HCT116 (cell line): Measurements from ENCODE around the gene SRGN. TPM values are rescaled to one million over a fixed set of nuclear protein-coding genes. Genes with fewer than 3 reads are reported as not detected.
"Not testable (repeated sequence)": the region's sequence is repeated elsewhere in the genome, so short reads cannot be mapped to it uniquely, and the experiment has no call there.

ENCODE experiments used
- ATAC-seq: fragments of 200-7000 bp; cut with Tn5 transposase; 2 replicates; pipeline ENCODE4 v1.9.1; 2020; ENCODE audit warnings: mild to moderate bottlenecking, moderate library complexity
- Bru-seq: library from RNA; stranded (reverse); fragments of 400-500 nt; gene quantifications from one replicate; lab custom pipeline; 2021; lab: Mats Ljungman, UMichigan
- BruChase-seq, 2 experiments: library from RNA; stranded (reverse); fragments of 400-500 nt; gene quantifications; one replicate each; lab custom pipeline; 2021; lab: Mats Ljungman, UMichigan
- BruUV-seq: library from RNA; stranded (reverse); fragments of 400-500 nt; replicated peaks from 2 replicates; lab custom pipeline; 2021; lab: Mats Ljungman, UMichigan
- CTCF ChIA-PET: fragments of 300-600 bp; sonication (Branson Sonifier 250); formaldehyde crosslinking; loops from one replicate; lab custom pipeline; 2021; ENCODE audit warnings: antibody characterized with exemption; lab: Charles Lee
- POLR2A ChIA-PET: fragments of 300-600, 350-600 bp; sonication (Branson Sonifier 250); formaldehyde crosslinking; loops from one replicate; lab custom pipeline; 2021; ENCODE audit warnings: antibody characterized with exemption; lab: Charles Lee
- RAD21 ChIA-PET, 2 experiments: fragments of 300-600 bp; sonication (Branson Sonifier 250); formaldehyde crosslinking; loops; one replicate each; lab custom pipeline; 2023; ENCODE audit warnings: low total read pairs in 2 of 2; ENCODE audit not compliant: uncharacterized antibody in 2 of 2, unreplicated experiment in 2 of 2, low non-redundant PET in 1 of 2; lab: Charles Lee
- DNase-seq: peaks from one replicate; pipeline ENCODE4 v3.0.0-alpha.2; 2010; ENCODE audit warnings: low read depth, low spot score
- H2AFZ ChIP-seq: fragments of 200-600 bp; shearing (Covaris generic), sonication (generic); 2 replicates; pipeline ENCODE4 v1.6.1; 2017; ENCODE audit warnings: low read depth, mixed run types, mixed read lengths, antibody characterized with exemption, low read length; ENCODE audit not compliant: poor library complexity, severe bottlenecking
- H3K27ac ChIP-seq: 2 replicates; pipeline ENCODE4 v1.5.1; 2012; ENCODE audit warnings: low read depth, low read length
- H3K27me3 ChIP-seq: fragments of 200-600 bp; sonication (generic); 2 replicates; pipeline ENCODE4 v1.6.1; 2016; ENCODE audit warnings: mixed run types, low read length, mixed read lengths; ENCODE audit not compliant: insufficient read depth
- H3K36me3 ChIP-seq, 2 experiments: fragments of 200-500 bp in 1 of 2; fragments of 200-600 bp in 1 of 2; sonication (Bioruptor generic) in 1 of 2; sonication (generic) in 1 of 2; 2 replicates each; pipeline versions ENCODE4 v1.5.1 to v1.6.1; 2014 to 2016; ENCODE audit warnings: low read length in 2 of 2, inconsistent platforms in 1 of 2, mixed read lengths in 1 of 2, mixed run types in 1 of 2; ENCODE audit not compliant: insufficient read depth in 2 of 2, control insufficient read depth in 1 of 2
- H3K4me1 ChIP-seq, 2 experiments: fragments of 200-600 bp in 1 of 2; sonication (generic) in 1 of 2; 2 replicates each; pipeline versions ENCODE4 v1.5.1 to v1.6.1; 2012 to 2017; ENCODE audit warnings: low read length in 2 of 2, inconsistent platforms in 1 of 2, mild to moderate bottlenecking in 1 of 2, mixed read lengths in 1 of 2, mixed run types in 1 of 2, moderate library complexity in 1 of 2; ENCODE audit not compliant: insufficient read depth in 2 of 2, control insufficient read depth in 1 of 2
- H3K4me2 ChIP-seq: fragments of 200-600 bp; sonication (generic); 2 replicates; pipeline ENCODE4 v1.6.1; 2017; ENCODE audit warnings: mixed run types, low read length, mixed read lengths
- H3K4me3 ChIP-seq, 2 experiments: fragments of 200-600 bp in 1 of 2; sonication (generic) in 1 of 2; replicated peaks in 1 of 2; 2 replicates each; pipeline ENCODE4 v1.5.1; 2011 to 2016; ENCODE audit warnings: low read length in 2 of 2, control low read depth in 1 of 2, low read depth in 1 of 2, mild to moderate bottlenecking in 1 of 2, mixed read lengths in 1 of 2, mixed run types in 1 of 2
- H3K79me2 ChIP-seq: fragments of 200-600 bp; sonication (generic); 2 replicates; pipeline ENCODE4 v1.6.1; 2017; ENCODE audit warnings: mild to moderate bottlenecking, mixed run types, low read length, moderate library complexity, mixed read lengths; ENCODE audit not compliant: insufficient read depth
- H3K9ac ChIP-seq: fragments of 200-600 bp; sonication (generic); 2 replicates; pipeline ENCODE4 v1.6.1; 2016; ENCODE audit warnings: low read length, mixed read lengths
- H3K9me2 ChIP-seq: fragments of 200-600 bp; sonication (generic), shearing (Covaris generic); 2 replicates; pipeline ENCODE4 v1.6.1; 2017; ENCODE audit warnings: mixed run types, mild to moderate bottlenecking, moderate library complexity; ENCODE audit not compliant: insufficient read depth
- H3K9me3 ChIP-seq, 2 experiments: fragments of 200-500 bp in 1 of 2; fragments of 200-600 bp in 1 of 2; sonication (Bioruptor generic) in 1 of 2; sonication (generic) in 1 of 2; 2 replicates each; pipeline ENCODE4 v1.6.1; 2014 to 2017; ENCODE audit warnings: low read length in 2 of 2, mixed read lengths in 2 of 2, inconsistent platforms in 1 of 2, low read depth in 1 of 2, mild to moderate bottlenecking in 1 of 2, mixed run types in 1 of 2, moderate library complexity in 1 of 2; ENCODE audit not compliant: control insufficient read depth in 1 of 2, insufficient read depth in 1 of 2
- H4K20me1 ChIP-seq: fragments of 200-600 bp; sonication (generic), shearing (Covaris generic); 2 replicates; pipeline ENCODE4 v1.6.1; 2017; ENCODE audit warnings: mixed run types, mild to moderate bottlenecking, moderate library complexity; ENCODE audit not compliant: insufficient read depth
- CBX3 ChIP-seq: IDR thresholded peaks from 2 replicates; pipeline ENCODE4 v1.6.1; 2012; ENCODE audit warnings: low read depth
- EGR1 ChIP-seq: IDR thresholded peaks from 2 replicates; pipeline ENCODE4 v1.6.1; 2012; ENCODE audit warnings: low read depth
- EZH2 ChIP-seq: fragments of 200-600 bp; sonication (generic); IDR thresholded peaks from 2 replicates; pipeline ENCODE4 v1.6.1; 2017; ENCODE audit warnings: antibody characterized with exemption, mixed run types
- FOSL1 ChIP-seq: IDR thresholded peaks from 2 replicates; pipeline ENCODE4 v1.6.1; 2012; ENCODE audit warnings: low read depth
- TCF7L2 ChIP-seq: IDR thresholded peaks from 2 replicates; pipeline ENCODE4 v1.7.0; 2011; ENCODE audit warnings: borderline replicate concordance, inconsistent platforms; ENCODE audit not compliant: insufficient read depth, insufficient read length; ENCODE audit errors: extremely low read depth
- ZFX ChIP-seq: fragments of 450-650 bp; IDR thresholded peaks from 2 replicates; pipeline ENCODE4 v1.6.1; 2017
- intact Hi-C: fragments of 100-400 bp; cut with micrococcal nuclease; formaldehyde crosslinking; loops from 2 replicates; pipeline ENCODE4 v1.10.0; 2022
- long read RNA-seq: library from polyadenylated mRNA; unstranded; transcript quantifications from one replicate; pipeline ENCODE4 v2.0.0, GENCODE V29; 2021; ENCODE audit not compliant: unreplicated experiment
- polyA plus RNA-seq: library from polyadenylated mRNA; unstranded; fragments of >200 nt; gene quantifications from 2 replicates; pipeline ENCODE4 v1.2.1, GENCODE V29; 2012; ENCODE audit warnings: missing spikeins
- total RNA-seq: library from RNA; stranded (reverse); gene quantifications from one replicate; pipeline ENCODE4 v1.2.1, GENCODE V29; 2021; ENCODE audit not compliant: unreplicated experiment
- TF ChIP-seq, protein P1 (sequence below): IDR thresholded peaks from 2 replicates; pipeline ENCODE4 v1.6.1; 2011; ENCODE audit warnings: mild to moderate bottlenecking, low read length, moderate library complexity; ENCODE audit not compliant: insufficient replicate concordance; ENCODE audit errors: extremely low read depth
- TF ChIP-seq, protein P2 (sequence below): IDR thresholded peaks from 2 replicates; pipeline ENCODE4 v1.6.1; 2012
- TF ChIP-seq, protein P3 (sequence below): IDR thresholded peaks from 2 replicates; pipeline ENCODE4 v1.6.1; 2012; ENCODE audit warnings: low read depth
- TF ChIP-seq, protein P4 (sequence below): IDR thresholded peaks from 2 replicates; pipeline ENCODE4 v1.6.1; 2012

SRGN gene, protein sequence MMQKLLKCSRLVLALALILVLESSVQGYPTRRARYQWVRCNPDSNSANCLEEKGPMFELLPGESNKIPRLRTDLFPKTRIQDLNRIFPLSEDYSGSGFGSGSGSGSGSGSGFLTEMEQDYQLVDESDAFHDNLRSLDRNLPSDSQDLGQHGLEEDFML
- 1.8 TPM for total RNA-seq
- polyA plus RNA-seq, result 0.07 TPM in 1 of 2 replicates, not detected in the other
- Bru-seq, nascent RNA, result percentile 13 among the genes with signal in this experiment
- percentile 17 among the genes with signal in this experiment for BruChase-seq, experiment 1, labeled RNA remaining after a 6-hour chase
- percentile 10 among the genes with signal in this experiment for BruChase-seq, experiment 2, labeled RNA remaining after a 2-hour chase
- long read RNA-seq, result 0 reads

DNA sequence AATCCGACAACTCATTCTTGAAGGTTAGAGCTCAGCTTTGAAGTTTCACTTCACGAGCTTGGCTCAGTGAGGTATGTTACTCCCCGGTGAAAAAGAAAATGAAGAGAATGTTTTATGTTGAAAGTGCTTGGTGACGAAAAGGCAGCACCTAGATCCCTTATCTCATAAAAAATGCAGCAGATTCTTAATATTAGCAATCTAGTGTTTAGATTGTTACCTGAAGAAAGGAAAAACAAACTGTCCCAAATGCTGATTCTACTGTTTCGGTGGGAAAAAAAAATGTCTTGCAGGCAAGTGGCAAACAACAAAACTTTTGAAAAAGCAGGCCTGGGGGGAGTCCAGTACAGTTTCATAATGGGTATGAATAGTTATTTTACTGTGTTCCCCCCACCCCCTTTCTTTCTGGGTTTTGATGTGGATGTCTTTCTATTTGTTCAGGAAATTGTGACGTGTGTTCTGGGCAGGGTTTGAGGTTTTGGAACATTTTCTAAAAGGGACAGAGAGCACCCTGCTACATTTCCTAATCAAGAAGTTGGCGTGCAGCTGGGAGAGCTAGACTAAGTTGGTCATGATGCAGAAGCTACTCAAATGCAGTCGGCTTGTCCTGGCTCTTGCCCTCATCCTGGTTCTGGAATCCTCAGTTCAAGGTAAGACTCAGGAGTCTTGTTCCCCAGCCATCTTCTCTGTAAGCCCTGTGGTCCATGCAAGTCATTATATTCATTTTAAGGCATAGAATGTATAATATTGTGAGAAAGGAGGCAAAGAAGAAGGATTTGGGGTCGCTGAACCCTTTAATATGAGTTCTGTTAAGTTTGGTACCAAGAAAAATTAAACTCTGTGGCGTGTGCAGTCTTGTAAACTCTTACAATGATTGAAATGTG, at the start of gene SRGN:
Gene SRGN (plus strand): TSS at position 514 of the 881 bp plus-strand sequence. CDS start 55 bp downstream, at position 569.
- Histone ChIP-seq H3K36me3 (no peaks in the 10 kb centered on the region), H3K27me3 (no peaks in the 10 kb centered on the region), H3K4me3 (no peak within 1 kb of the TSS), H3K9me2 (no peaks in the 10 kb centered on the region), H4K20me1 (no peaks in the 10 kb centered on the region), H3K9me3 (no peaks in the 10 kb centered on the region), H3K4me1 (peaks cover 0 to under 1% of the 10 kb centered on the region in 2 experiments; a peak in 1 of 4 replicates), H3K79me2 (no peaks in the 10 kb centered on the region), H3K4me2 (no peak within 1 kb of the TSS), H3K27ac (no peak within 1 kb of the TSS), H3K9ac (no peak within 1 kb of the TSS), H2AFZ (no peak within 1 kb of the TSS)
- POLR2A ChIA-PET, result no interaction called here
- RAD21 ChIA-PET, result no interaction called here
- DNase-seq (no peak), ATAC-seq (no peak)
- CTCF ChIA-PET, result no interaction called here
- intact Hi-C loops, result no loop called here
- no TSS peak for BruUV-seq
- TF ChIP-seq, protein P1, sequence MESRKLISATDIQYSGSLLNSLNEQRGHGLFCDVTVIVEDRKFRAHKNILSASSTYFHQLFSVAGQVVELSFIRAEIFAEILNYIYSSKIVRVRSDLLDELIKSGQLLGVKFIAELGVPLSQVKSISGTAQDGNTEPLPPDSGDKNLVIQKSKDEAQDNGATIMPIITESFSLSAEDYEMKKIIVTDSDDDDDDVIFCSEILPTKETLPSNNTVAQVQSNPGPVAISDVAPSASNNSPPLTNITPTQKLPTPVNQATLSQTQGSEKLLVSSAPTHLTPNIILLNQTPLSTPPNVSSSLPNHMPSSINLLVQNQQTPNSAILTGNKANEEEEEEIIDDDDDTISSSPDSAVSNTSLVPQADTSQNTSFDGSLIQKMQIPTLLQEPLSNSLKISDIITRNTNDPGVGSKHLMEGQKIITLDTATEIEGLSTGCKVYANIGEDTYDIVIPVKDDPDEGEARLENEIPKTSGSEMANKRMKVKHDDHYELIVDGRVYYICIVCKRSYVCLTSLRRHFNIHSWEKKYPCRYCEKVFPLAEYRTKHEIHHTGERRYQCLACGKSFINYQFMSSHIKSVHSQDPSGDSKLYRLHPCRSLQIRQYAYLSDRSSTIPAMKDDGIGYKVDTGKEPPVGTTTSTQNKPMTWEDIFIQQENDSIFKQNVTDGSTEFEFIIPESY, result no peak
- TF ChIP-seq EZH2 (no peak), CBX3 (no peak), TCF7L2 (no peak), FOSL1 (no peak), ZFX (no peak), EGR1 (no peak)
- TF ChIP-seq, protein P2, sequence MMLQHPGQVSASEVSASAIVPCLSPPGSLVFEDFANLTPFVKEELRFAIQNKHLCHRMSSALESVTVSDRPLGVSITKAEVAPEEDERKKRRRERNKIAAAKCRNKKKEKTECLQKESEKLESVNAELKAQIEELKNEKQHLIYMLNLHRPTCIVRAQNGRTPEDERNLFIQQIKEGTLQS, result no peak
- TF ChIP-seq, protein P3, sequence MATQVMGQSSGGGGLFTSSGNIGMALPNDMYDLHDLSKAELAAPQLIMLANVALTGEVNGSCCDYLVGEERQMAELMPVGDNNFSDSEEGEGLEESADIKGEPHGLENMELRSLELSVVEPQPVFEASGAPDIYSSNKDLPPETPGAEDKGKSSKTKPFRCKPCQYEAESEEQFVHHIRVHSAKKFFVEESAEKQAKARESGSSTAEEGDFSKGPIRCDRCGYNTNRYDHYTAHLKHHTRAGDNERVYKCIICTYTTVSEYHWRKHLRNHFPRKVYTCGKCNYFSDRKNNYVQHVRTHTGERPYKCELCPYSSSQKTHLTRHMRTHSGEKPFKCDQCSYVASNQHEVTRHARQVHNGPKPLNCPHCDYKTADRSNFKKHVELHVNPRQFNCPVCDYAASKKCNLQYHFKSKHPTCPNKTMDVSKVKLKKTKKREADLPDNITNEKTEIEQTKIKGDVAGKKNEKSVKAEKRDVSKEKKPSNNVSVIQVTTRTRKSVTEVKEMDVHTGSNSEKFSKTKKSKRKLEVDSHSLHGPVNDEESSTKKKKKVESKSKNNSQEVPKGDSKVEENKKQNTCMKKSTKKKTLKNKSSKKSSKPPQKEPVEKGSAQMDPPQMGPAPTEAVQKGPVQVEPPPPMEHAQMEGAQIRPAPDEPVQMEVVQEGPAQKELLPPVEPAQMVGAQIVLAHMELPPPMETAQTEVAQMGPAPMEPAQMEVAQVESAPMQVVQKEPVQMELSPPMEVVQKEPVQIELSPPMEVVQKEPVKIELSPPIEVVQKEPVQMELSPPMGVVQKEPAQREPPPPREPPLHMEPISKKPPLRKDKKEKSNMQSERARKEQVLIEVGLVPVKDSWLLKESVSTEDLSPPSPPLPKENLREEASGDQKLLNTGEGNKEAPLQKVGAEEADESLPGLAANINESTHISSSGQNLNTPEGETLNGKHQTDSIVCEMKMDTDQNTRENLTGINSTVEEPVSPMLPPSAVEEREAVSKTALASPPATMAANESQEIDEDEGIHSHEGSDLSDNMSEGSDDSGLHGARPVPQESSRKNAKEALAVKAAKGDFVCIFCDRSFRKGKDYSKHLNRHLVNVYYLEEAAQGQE, result no peak
- TF ChIP-seq, protein P4, sequence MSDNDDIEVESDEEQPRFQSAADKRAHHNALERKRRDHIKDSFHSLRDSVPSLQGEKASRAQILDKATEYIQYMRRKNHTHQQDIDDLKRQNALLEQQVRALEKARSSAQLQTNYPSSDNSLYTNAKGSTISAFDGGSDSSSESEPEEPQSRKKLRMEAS, result no peak

DNA sequence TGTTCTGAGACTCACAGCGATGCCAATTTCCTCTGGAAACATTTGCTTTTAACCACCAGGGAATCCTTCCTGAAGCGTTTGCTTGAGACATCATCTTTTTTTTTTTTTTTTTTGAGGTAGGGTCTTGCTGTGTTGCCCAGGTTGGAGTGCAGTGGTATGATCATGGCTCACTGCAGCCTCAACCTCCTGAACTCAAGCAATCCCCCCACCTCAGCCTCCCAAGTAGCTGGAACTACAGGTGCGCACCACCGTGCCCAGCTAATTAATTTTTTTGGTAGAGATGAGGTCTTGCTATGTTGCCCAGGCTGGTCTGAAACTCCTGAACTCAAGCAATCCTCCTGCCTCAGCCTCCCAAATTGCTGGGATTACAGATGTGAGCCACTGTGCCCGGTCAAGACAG, 47.0 kb upstream of the SRGN start:
- H3K27ac ChIP-seq, BruUV-seq, H3K4me3 ChIP-seq, H4K20me1 ChIP-seq, H3K9me2 ChIP-seq, H3K36me3 ChIP-seq, H3K9ac ChIP-seq, H3K79me2 ChIP-seq, H3K4me1 ChIP-seq, H3K27me3 ChIP-seq, intact Hi-C loops, RAD21 ChIA-PET, CTCF ChIA-PET, H2AFZ ChIP-seq, DNase-seq, POLR2A ChIA-PET, H3K4me2 ChIP-seq, ATAC-seq, H3K9me3 ChIP-seq: not testable (repeated sequence)
